TTC549 (cell line): Measurements from ENCODE around the gene SLC13A3.

ENCODE experiments used
- FAIRE-seq: peaks from 2 replicates; lab custom pipeline; 2012; peaks lifted over from hg19 to GRCh38; lab: Jason Lieb, UNC

SLC13A3 gene

DNA sequence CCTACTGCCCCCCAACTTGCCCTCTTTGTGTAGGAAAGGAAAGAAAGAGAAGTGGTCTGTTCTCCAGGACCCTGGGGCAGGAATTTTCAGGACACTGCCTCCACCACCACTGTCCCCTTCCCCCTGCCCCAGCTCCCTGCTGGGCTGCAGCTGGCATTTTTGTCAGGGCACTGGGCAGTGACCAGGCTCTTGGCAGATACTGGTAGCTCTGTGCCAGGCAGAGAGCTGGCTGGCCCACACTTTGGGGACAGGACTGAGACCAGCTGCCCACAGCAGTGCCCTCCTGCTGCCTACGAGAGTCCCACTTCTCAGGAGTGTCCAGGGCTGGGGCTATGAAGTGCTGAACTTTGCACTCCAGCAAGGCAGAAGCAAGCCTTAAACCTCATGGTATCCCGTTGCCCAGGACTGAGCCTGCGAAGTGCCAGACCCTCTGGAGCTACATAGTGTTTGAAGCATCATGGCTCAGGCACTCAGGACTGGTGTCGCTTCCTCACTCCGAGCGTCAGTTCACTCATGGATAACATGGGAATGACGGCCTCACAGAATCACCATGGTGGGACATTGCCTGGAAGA lies 19.3 kb downstream of the SLC13A3 start:
- no peak for FAIRE-seq

DNA sequence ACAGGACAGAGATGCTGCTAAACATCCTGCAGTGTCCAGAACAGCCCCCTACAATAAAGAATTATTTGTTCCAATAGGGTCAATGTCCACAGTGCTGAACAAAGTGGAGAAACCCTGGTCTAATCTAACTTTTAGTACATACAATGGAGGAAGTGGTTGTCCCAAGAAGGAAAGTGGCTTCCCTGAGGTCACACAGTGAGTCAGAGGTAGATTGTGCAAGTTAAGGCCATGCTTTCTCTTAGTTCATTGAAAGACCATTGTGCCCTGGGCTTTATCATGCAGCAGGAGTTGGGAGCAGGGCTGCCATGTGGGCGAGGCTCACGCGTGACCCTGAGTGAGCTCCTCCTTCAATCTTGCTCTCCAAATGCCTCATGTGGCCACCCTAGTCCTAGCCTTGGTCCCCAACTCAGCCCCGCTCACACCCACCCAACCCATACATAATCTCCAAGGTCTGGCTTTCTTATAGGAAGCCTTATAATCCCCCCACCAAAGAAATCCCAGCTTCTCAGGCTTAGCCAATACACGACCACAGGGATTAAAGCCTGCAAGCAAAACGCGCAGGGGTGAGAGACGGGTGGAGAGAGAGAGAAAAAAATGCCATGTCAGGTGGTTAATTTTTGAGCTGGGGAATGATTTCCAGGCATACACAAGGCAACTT lies 19.9 kb downstream of the SLC13A3 start:
- no peak for FAIRE-seq

DNA sequence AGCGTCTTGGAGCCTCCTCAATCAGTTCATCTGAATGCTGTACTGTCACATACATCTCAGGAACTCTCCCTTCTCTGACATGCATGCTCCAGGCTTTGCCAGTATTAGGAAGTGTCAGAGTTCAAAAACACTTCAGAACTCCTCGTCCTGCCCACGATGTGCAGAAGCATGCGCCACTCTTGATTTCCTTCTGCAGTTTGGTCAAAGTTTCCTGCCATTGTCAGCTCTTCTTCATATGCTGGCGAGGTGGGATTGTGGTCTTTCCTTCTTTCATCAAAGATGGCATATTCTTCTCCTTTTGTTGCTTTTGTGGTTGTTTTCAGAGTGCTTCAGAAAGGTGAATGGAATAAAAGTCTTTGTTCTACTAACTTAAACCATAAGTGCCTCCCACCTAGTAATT lies 21.0 kb downstream of the SLC13A3 start:
- FAIRE-seq: no peak

- no peak for FAIRE-seq
Measured at GRCh38 chr20:46629341-46629740, 21.9 kb downstream of the SLC13A3 start.

DNA sequence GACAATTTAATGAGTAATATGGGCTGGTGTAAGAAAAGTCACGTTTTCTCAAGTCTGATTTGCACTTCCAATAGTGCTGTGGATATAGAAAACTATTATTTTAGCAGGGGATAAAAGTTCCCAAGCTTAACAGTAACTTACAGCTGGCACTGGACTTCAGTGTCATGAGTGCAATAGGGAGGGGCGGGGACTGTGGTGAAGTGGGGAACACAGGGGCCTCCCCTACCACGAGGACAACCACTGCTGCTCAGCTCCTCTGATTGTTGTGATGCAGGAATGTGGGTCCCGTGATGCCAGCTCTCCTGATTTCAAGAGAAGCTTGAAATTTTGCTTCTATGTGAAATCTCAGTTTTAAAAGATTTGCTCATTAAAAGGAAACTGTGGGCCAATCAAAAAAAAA lies 24.0 kb downstream of the SLC13A3 start:
- FAIRE-seq: no peak

GRCh38 chr20:46626758-46627157 lies 24.5 kb downstream of the SLC13A3 start:
- no peak for FAIRE-seq

DNA sequence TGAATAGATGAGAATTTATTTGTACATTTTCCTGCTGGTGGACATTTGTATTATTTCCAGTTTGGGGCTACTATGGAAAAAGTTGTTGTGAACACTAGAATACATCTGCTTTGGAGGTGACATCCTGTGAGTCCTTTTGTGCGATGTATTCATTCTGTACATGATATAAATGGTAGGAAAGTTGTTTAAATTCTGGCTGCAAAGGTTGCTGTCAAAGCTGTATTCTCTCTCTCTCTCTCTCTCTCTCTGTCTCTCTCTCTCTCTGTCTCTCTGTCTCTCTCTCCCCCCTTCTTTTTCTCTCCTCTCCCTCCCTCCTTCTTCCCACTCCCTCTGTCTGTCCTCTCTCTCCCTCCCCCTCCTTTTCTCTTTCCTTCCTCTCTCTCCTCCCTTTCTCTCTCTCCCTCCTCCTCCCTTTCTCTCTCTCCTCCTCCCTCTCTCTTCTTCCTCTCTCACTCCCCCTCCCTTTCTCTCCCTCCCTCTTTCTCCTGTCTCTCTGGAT lies 25.3 kb downstream of the SLC13A3 start:
- no peak for FAIRE-seq

- FAIRE-seq: no peak
Measured at GRCh38 chr20:46624946-46625345, 26.3 kb downstream of the SLC13A3 start.

DNA sequence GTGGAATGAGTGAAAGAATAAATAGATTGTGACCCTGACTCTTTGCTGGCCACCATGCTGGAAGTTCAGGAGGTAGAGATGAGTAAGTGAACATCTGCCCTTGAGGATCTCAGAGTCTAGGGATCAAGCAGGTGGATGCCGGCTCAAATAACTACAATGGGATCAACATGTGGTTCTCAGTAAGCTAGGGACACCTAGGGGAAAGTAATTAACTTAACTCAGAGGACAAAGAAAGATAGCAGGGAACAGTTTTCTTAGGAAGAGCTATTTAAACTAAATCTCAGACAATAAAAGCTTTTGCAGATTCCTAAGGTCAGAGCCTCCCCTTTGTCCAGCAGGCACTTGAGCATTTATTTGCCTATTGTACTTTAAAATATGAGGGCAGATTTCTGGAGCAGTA lies 29.1 kb downstream of the SLC13A3 start:
- no peak for FAIRE-seq

DNA sequence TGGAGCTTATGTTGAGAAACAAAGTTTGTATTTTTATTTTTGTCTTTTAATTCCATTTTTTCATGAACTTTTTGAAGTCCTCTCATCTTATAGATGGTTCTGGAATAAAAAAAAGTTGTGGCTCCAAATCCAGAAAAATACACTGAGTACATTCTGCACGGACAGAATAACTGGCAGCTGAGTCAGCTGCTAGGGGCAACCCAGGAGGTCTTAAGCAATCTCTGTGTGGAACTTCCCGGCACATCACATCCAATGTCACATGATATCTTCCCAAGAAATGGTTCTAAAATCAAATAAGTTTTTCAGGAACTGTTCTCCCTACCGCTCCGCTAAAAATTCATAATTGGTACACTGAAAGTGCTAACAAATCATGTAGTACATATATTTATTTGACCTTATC lies 29.8 kb downstream of the SLC13A3 start:
- no peak for FAIRE-seq

DNA sequence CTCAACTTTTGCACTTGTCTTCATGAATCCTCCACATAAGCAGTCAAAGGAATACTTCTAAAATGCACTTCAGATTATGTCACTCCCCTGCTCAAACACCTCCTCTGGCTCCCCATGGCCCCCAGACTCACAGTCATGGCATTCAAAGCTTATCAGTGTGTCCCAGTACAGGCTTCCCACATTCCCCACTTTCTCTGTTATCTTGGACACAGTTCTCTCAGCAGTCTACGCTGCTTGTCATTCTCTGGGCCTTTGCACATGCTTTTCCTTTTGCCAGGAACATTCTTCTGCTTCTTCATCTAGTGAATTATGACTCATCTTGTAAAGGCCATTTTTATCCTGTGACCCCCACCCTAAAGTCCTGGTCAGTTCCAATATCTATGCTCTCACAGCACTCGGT lies 31.8 kb downstream of the SLC13A3 start:
- FAIRE-seq: no peak

GRCh38 chr20:46618316-46619100 lies 32.8 kb downstream of the SLC13A3 start:
- FAIRE-seq: no peak

GRCh38 chr20:46614503-46614902 lies 36.8 kb downstream of the SLC13A3 start:
- FAIRE-seq: no peak

- no peak for FAIRE-seq
Measured at GRCh38 chr20:46610145-46610544, 41.1 kb downstream of the SLC13A3 start.

- no peak for FAIRE-seq
Measured at GRCh38 chr20:46609043-46609442, 42.2 kb downstream of the SLC13A3 start.

GRCh38 chr20:46607849-46608497 lies 43.3 kb downstream of the SLC13A3 start:
- FAIRE-seq: no peak

DNA sequence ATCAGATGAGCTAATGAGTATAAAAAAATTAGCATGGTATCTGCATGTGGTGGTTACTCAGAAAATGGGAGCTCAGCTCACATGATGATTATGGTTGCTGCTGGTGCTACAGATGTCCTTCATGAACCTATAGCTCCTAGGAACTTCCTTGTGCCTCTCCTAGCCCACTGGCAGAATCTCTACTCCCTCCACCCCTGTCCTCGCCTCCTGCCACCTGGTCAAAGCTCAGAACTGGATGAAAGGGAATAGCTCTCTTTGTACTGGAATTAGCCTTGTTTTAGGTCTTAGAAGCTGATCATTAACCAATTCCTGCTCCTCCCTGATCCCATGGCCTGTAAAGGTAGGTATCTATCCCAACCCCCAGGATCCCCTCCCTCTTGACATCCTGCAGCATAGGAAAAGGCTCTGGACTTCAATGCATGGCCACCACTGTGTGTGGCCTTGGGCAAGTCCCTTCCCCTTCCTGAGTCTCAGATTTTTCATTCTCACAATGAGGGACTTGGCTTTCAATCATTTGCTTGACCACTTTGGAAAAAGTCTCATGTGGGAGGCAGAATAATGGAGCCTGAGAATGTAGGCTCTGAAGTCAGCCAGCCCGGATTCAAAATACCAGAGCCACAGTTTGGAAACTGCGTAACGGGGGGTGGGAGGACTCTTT lies 43.9 kb downstream of the SLC13A3 start:
- no peak for FAIRE-seq

DNA sequence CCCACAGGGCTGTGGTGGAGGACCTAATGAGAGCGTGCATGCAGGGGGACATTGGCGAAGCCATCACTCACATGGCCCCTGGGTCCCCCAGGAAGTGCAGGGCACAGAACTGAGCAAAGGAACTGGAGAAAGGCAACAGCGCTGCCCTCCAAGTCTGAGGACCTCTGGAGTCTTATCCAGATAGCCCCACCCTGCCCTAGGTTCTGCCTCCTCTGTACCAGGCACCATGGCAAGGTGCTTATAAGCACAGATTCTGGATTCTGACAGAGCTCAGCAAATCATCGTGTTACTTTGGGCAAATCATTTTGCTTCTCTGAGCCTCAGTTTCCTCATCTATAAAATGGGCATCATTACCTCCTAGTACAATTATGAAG lies 44.5 kb downstream of the SLC13A3 start:
- no peak for FAIRE-seq

- no peak for FAIRE-seq
Measured at GRCh38 chr20:46605978-46606816, 45.1 kb downstream of the SLC13A3 start.

DNA sequence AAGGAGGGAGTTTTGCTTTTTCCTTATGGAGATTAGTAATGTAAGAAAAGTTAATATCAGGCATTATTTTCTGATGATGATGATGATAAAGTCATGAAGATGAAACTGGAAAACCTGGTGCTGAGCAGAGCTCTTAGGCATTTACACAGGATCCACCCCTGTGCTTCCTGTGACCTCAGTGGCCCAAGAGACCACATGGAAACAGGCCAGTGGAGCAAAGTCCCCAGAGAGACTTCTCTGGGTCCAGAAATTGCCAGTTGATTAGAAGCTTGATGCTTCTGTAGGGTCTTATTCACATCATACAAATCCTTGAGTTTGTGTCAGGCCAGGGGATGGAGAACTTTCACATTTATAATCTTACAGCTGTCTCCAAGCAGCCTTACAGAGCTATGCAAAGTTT lies 46.1 kb downstream of the SLC13A3 start:
- no peak for FAIRE-seq

GRCh38 chr20:46604551-46605133 lies 46.6 kb downstream of the SLC13A3 start:
- FAIRE-seq: no peak
